ENCODE measurements around the gene SLC25A6.
"Not testable (repeated sequence)": the region's sequence is repeated elsewhere in the genome, so short reads cannot be mapped to it uniquely, and the experiment has no call there.

SLC25A6 gene

DNA sequence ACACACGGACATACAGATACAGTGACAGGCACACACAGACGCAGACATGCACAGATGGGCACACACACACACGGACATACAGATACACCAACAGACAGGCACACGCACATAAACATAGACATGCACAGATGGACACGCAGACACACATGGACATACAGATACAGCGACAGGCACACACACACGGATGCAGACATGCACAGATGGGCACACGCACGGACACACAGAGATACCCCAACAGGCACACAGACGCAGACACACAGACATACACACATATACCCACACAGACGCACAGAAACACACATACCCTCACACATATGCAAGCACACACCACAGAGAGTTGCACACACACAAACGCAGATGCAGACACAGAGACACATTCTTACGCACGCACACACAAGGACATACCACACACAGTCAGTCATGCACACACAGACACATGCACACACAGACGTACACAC, 24.4 kb upstream of the SLC25A6 start:
- in situ Hi-C loops (cut with MboI; ENCODE audit: low sequenced_read_pairs): no loop called here

GRCh38 chrX:1412551-1413161, 20.7 kb upstream of the SLC25A6 start:
- in situ Hi-C loops (cut with MboI; ENCODE audit: low sequenced_read_pairs): no loop called here

GRCh38 chrX:1411326-1411725, 19.4 kb upstream of the SLC25A6 start:
- in situ Hi-C loops (cut with MboI; ENCODE audit: low sequenced_read_pairs): no loop called here

DNA sequence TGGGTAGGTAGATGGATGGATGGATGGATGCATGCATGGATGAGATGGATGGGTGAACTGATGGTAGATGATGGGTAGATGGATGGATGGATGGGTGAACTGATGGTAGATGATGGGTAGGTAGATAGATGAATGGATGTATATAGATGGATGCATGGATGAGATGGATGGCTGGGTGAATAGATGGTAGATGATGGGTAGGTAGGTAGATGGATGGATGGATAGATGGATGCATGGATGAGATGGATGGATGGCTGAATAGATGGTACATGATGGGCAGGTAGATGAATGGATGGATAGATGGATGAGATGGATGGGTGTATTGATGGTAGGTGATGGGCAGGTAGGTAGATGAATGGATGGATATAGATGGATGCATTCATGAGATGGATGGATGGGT, 15.1 kb upstream of the SLC25A6 start:
- in situ Hi-C loops (cut with MboI; ENCODE audit: low sequenced_read_pairs): no loop called here

GRCh38 chrX:1405769-1406168, 13.9 kb upstream of the SLC25A6 start:
- in situ Hi-C loops (cut with MboI; ENCODE audit: low sequenced_read_pairs): not testable (repeated sequence)

GRCh38 chrX:1403867-1404266, 12.0 kb upstream of the SLC25A6 start:
- in situ Hi-C loops (cut with MboI; ENCODE audit: low sequenced_read_pairs): not testable (repeated sequence)

- in situ Hi-C loops (cut with MboI; ENCODE audit: low sequenced_read_pairs): no loop called here
These were observed 11.3 kb upstream of the SLC25A6 start for GRCh38 chrX:1403228-1403627.

GRCh38 chrX:1401611-1402430, 9.9 kb upstream of the SLC25A6 start:
- in situ Hi-C loops (cut with MboI; ENCODE audit: low sequenced_read_pairs): no loop called here

DNA sequence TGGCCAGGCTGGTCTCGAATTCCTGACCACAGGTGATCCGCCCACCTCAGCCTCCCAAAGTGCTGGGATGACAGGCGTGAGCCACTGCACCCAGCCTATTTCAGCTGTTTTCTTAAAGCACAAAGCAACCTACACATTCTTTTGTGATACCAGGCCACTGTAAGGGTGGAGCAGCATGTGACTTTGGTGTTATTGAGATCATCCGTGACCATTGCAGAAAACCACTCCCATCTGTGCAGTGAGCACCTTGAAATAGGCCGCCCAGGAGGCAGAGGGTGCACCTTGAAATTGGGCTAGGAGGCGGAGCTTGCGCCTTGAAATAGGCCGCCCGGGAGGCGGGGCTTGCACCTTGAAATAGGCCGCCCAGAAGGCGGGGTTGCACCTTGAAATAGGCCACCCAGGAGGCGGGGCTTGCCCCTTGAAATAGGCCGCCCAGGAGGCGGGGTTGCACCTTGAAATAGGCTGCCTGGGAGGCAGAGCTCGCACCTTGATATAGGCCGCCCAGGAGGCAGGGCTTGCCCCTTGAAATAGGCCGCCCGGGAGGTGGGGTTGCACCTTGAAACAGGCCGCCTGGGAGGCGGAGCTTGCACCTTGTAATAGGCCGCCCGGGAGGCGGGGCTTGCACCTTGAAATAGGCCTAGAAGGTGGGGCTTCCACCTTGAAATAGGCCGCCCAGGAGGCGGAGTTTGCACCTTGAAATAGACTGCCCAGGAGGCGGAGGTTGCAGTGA, 9.0 kb upstream of the SLC25A6 start:
- in situ Hi-C loops (cut with MboI; ENCODE audit: low sequenced_read_pairs): no loop called here

DNA sequence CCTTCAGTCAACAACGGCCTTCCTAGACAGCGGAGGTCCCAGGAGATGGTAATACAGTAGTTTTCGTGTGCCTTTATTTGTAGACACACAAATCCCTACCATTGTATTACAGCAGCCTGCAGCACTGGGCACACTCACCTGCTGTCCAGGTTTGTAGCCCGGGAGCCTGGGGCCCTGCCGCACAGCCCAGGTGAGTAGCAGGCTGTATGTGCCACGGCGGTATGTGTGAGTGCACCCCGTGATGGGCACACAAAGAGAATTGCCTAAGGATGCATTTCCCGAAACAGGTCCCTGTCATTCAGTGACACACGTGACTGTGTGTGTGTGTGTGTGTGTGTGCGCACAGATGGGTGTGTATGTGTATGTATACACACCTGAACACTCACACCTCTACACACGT, 8.1 kb upstream of the SLC25A6 start:
- in situ Hi-C loops (cut with MboI; ENCODE audit: low sequenced_read_pairs): no loop called here

DNA sequence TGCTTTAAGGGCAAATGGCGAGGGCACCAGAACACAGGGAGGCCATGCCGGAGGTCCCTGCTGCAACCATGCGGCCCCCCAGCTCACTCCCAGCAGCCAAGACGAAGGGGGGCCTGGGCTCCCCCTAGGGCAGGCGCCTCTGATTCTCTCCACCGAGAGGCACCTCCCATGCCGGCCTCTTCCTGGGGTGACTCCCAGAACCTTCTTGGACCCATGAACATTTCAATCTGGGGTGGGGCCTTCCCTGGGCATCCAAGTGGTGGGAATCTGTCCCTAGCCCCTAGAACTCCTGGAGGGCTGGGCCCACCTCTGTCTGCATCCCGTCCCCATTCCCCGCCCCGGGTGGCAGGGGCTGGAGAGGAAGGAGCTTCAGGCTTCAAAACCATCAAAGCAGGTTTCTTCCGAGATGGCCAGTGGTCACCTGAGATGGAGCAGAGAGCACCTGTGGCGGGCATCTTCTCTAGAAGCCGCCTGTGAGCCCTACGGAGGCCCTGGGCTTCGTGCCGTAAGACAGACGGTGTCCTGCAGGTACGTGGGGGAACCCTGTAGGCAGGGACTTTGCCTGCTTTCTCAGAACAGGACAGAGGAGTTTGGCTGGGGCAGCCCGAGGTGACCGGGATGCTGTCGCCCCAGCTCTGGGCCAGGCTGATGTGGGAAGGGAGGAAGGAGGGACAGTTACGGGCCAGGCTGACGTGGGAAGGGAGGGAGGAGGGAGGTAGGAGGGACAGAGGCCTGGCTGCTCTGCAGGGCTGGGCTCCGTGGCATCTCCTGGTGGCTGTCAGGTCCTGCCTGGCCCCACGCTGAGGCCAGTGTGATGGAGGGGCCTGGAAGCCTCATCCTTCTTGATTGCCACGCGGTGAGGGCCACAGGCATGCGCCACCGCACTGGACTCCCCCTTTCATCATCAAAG, 6.8 kb upstream of the SLC25A6 start:
- in situ Hi-C loops (cut with MboI; ENCODE audit: low sequenced_read_pairs): no loop called here

GRCh38 chrX:1397441-1398270, 5.7 kb upstream of the SLC25A6 start:
- in situ Hi-C loops (cut with MboI; ENCODE audit: low sequenced_read_pairs): no loop called here

DNA sequence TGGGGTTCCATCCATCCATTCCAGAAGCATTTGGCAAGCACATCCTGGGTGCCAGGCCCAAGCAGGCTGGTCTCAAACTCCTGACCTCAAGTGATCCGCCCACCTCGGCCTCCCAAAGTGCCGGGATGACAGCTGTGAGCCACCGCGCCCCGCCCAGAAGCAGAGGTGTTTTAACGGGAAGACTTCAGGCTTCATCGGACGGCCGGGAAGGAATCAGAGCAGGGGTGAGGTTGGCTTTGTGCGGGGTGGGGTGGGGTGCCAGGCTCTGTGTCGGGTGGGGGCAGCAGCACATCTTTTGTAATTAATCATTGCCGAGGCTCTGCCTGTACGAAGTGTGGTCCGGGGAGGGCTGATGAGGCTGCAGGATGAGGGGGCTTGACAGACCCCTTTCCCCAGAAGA, 5.1 kb upstream of the SLC25A6 start:
- in situ Hi-C loops (cut with MboI; ENCODE audit: low sequenced_read_pairs): no loop called here

GRCh38 chrX:1395646-1396216, 3.8 kb upstream of the SLC25A6 start:
- in situ Hi-C loops (cut with MboI; ENCODE audit: low sequenced_read_pairs): no loop called here

GRCh38 chrX:1394731-1395501, 3.0 kb upstream of the SLC25A6 start:
- in situ Hi-C loops (cut with MboI; ENCODE audit: low sequenced_read_pairs): no loop called here

DNA sequence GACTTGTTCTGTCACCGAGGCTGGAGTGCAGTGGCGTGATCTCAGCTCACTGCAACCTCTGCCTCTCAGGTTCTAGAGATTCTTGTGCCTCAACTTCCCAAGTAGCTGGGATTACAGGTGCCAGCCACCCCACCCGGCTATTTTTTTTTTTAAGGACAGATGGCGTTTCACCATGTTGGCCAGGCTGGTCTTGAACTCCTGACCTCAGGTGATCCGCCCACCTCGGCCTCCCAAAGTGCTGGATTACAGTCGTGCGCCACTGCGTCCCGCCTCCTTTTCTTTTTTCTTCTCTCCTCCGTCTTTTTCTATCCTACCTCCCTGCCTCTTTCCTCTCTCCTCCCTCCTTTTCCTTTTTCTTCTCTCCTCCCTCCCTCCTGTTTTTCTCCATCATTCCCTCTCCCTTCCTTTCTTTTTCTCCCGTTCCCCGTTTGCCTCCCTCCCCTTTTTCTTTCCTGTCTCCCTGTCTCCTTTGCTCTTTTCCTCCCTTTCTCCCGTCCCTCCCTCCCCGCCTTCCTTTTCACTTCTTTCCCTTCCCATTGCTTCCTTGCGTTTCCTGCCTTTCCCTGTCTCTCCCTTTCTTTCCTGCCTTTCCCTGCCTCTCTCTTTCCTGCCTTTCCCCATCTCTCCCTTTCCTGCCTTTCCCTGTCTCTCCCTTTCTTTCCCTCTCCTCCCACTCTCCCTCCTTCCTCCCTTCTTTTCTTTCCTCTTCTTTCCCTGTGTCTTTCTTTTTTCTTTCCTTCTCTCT, 2.1 kb upstream of the SLC25A6 start:
- in situ Hi-C loops (cut with MboI; ENCODE audit: low sequenced_read_pairs): no loop called here

GRCh38 chrX:1392376-1393068, 609 bp upstream of the SLC25A6 start:
- in situ Hi-C loops (cut with MboI; ENCODE audit: low sequenced_read_pairs): no loop called here

- in situ Hi-C loops (cut with MboI; ENCODE audit: low sequenced_read_pairs): no loop called here
These were observed 575 bp downstream of the SLC25A6 start for GRCh38 chrX:1391370-1391706.
